Natural killer cell (primary cell): ENCODE data around the gene MBD3. TPM values are rescaled to one million over a fixed set of nuclear protein-coding genes. Genes with fewer than 3 reads are reported as not detected.

Experiments used
- ATAC-seq, 3 donors: fragments of 150-1000 bp in 2 of 3; fragments of 200-7000 bp in 1 of 3; cut with Tn5 transposase; 1 replicate in 1 of 3; 2 replicates in 2 of 3; pipeline ENCODE4 v1.10.0; 2021; ENCODE audit warnings: mild to moderate bottlenecking in 2 of 3, moderate library complexity in 2 of 3
- DNase-seq, 2 donors: peaks; one replicate each; pipeline versions ENCODE4 v3.0.0 to v3.0.0-alpha.2; 2013 to 2021; ENCODE audit warnings: mixed read lengths in 1 of 2
- H3K27ac ChIP-seq: one replicate; pipeline ENCODE4 v1.5.1; 2013; ENCODE audit warnings: mild to moderate bottlenecking, low read length
- H3K27me3 ChIP-seq: one replicate; pipeline ENCODE4 v1.6.1; 2013; ENCODE audit warnings: low read length; ENCODE audit not compliant: control insufficient read depth, insufficient read depth
- H3K36me3 ChIP-seq: one replicate; pipeline ENCODE4 v1.6.1; 2013; ENCODE audit warnings: low read length; ENCODE audit not compliant: control insufficient read depth, insufficient read depth
- H3K4me1 ChIP-seq: one replicate; pipeline ENCODE4 v1.6.1; 2013; ENCODE audit warnings: low read length; ENCODE audit not compliant: control insufficient read depth, insufficient read depth
- H3K4me3 ChIP-seq: one replicate; pipeline ENCODE4 v1.5.1; 2013; ENCODE audit warnings: low read length
- H3K9me3 ChIP-seq: one replicate; pipeline ENCODE4 v1.6.1; 2013; ENCODE audit warnings: low read length; ENCODE audit not compliant: control insufficient read depth, insufficient read depth
- H3K27ac Mint-ChIP-seq, 2 donors: one replicate each; pipeline ENCODE4 v1.8.0; 2022; ENCODE audit warnings: mild to moderate bottlenecking in 2 of 2, mixed read lengths in 2 of 2, moderate library complexity in 1 of 2
- H3K27me3 Mint-ChIP-seq, 2 donors: one replicate each; pipeline ENCODE4 v1.8.0; 2022; ENCODE audit warnings: low read depth in 2 of 2, mixed read lengths in 2 of 2
- H3K36me3 Mint-ChIP-seq: one replicate; pipeline ENCODE4 v1.8.0; 2022; ENCODE audit warnings: mixed read lengths
- H3K4me1 Mint-ChIP-seq, 2 donors: one replicate each; pipeline ENCODE4 v1.8.0; 2022; ENCODE audit warnings: mixed read lengths in 2 of 2
- H3K4me3 Mint-ChIP-seq: one replicate; pipeline ENCODE4 v1.8.0; 2022; ENCODE audit warnings: mild to moderate bottlenecking, moderate library complexity, mixed read lengths
- H3K9me3 Mint-ChIP-seq, 2 donors: one replicate each; pipeline ENCODE4 v1.8.0; 2022; ENCODE audit warnings: mixed read lengths in 2 of 2
- WGBS: methylation state at CpG from one replicate; pipeline ENCODE4 v1.1.7; 2013; ENCODE audit warnings: missing lambda C conversion rate; ENCODE audit not compliant: insufficient coverage; 5-methylcytosine and 5-hydroxymethylcytosine counted together
- intact Hi-C: fragments of 100-400 bp; cut with micrococcal nuclease; formaldehyde crosslinking; loops from one replicate; pipeline ENCODE4 v1.14.2; 2022
- total RNA-seq, 4 donors: library from RNA; stranded (reverse); fragments of 120-200 nt in 1 of 4; gene quantifications; one replicate each; pipeline versions ENCODE4 v1.2.3 to v1.2.4, GENCODE V29; 2013 to 2022
- TF ChIP-seq, protein P1 (sequence below): fragments of 200-600 bp; IDR thresholded peaks from one replicate; pipeline ENCODE4 v1.8.0; 2022; ENCODE audit warnings: antibody characterized with exemption

The MBD3 gene
- total RNA-seq, 3 donors from 2014 or later (not counting 1 experiment from before 2014, with no cell fraction given), result 55.9 to 66.7 (median 59.0) TPM

DNA sequence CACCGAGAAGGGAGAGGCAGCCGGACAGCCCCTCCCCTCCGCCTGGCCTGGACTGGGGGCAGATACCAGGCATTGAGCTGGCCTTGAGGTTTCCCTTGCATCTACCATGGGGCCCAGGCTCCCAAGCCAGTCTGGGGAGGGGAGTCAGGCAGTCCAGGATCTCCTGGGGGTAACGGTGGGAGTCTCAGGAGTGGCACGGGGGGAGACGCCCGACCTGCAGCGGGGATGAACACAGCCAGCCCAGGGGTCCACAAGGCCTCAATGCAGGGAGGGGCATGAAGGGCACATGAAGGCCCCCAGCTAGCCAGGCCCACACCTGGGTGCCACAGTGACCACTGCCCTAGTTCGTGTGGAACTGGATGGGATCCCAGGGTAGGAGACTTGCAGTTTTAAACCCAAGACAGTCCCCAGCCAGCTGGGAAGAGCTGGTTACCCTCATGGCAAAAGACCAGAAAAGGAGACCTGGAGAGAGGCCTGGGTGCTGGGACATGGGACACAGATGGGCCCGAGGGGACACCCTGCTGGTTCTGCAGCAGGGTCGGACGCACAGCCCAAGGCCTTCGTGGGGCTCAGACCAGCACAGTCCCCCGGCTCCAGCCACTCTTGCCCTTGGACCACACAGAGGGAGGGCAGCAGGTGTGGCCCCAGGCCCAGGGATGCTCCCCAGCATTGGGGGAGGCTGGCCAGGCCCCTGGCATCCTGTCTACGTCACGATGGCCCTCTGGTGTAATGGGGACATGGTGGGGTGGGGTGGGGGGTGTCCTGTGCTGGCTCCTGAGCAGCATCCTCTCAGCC lies 17.2 kb upstream of the MBD3 start:
- Histone ChIP-seq H3K9me3 (no peaks in the 10 kb centered on the region), H3K27ac (peak overlapping the region; percentile 75), H3K27me3 (no peaks in the 10 kb centered on the region), H3K4me1 (peaks cover 42% of the 10 kb centered on the region), H3K36me3 (peaks cover 38% of the 10 kb centered on the region), H3K4me3 (no peak overlapping the region)
- no peak for ATAC-seq
- Mint-ChIP-seq H3K36me3 (no peaks in the 10 kb centered on the region), H3K27ac (peak overlapping the region; percentile 74 to 84), H3K9me3 (no peaks in the 10 kb centered on the region), H3K4me3 (peak overlapping the region; percentile 84), H3K4me1 (peaks cover 26 to 27% of the 10 kb centered on the region in 2 donors), H3K27me3 (no peaks in the 10 kb centered on the region)
- TF ChIP-seq, protein P1, sequence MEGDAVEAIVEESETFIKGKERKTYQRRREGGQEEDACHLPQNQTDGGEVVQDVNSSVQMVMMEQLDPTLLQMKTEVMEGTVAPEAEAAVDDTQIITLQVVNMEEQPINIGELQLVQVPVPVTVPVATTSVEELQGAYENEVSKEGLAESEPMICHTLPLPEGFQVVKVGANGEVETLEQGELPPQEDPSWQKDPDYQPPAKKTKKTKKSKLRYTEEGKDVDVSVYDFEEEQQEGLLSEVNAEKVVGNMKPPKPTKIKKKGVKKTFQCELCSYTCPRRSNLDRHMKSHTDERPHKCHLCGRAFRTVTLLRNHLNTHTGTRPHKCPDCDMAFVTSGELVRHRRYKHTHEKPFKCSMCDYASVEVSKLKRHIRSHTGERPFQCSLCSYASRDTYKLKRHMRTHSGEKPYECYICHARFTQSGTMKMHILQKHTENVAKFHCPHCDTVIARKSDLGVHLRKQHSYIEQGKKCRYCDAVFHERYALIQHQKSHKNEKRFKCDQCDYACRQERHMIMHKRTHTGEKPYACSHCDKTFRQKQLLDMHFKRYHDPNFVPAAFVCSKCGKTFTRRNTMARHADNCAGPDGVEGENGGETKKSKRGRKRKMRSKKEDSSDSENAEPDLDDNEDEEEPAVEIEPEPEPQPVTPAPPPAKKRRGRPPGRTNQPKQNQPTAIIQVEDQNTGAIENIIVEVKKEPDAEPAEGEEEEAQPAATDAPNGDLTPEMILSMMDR, result no peak
- WGBS, result 91% methylated on average over 16 of the region's 16 CpGs
- intact Hi-C loops, result loop anchor here (5.0 to 10.0 kb wide), 2 partner anchors 62 to 205 kb away; partner anchors contain the start of genes DAZAP1 and GAMT
- DNase-seq, result no peak

DNA sequence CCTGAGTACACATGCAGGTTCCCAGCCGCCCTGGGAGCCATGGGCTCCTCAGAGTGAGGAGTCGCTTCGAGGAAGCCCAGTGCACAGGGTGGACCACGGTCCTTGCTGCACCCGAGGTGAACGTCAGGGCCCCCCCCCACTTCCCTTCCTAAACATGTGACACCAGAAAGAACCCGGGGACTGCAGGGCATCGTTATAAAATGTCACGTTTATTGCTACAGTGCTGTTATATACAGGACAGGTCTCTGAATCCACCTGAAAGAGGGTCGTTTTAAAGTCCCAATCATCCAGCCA lies 16.4 kb upstream of the MBD3 start:
- peak overlapping the region; percentile 74 to 84 for H3K27ac Mint-ChIP-seq
- no peaks in the 10 kb centered on the region for H3K9me3 Mint-ChIP-seq
- peaks cover 30 to 32% of the 10 kb centered on the region in 2 donors for H3K4me1 Mint-ChIP-seq

DNA sequence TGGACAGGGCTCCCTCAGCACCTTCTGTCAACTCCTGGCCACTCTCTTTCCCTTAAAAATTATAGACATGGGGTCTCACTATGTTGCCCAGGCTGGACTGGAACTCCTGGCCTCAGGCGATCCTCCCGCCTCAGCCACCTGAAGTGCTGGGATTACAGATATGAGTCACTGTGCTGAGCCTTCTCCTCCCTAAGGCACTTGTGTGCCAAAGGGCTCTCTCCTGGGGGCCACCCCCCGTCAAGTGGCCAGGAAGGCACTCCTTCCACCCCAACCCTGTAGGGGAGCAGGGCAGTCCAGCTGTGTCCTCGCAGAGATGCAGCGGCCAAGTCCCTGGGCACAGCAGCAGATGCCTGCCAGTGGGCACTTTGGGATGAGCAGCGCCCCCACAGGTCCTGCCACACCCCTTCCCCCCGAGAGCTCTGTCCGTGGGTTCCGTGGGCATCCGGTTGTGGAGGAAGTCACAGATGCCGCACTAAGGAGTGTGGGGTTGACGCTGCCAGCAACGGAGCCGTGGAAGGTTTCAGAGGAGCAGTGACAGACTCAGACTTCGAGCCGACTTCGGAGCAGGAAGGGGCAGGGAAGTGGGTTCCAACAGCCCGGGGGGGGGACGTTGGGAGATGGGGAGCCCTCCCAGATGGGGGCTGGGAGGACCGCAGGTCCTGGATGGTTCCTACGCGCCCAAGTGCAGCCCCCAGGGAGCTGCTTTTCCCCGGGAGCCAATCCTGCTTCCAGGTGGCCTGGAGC lies 15.9 kb upstream of the MBD3 start:
- intact Hi-C loops, result loop anchor here (5.0 to 10.0 kb wide), 2 partner anchors 64 to 204 kb away; partner anchors contain the start of genes DAZAP1 and GAMT
- WGBS, result 14% methylated on average over 23 of the region's 23 CpGs

More for the DNA sequence above, 16.4 kb upstream of the MBD3 start:
- no peaks in the 10 kb centered on the region for H3K9me3 ChIP-seq
- peaks cover 30% of the 10 kb centered on the region for H3K36me3 ChIP-seq
- H3K27ac ChIP-seq, result peak overlapping the region; percentile 75
- Mint-ChIP-seq H3K4me3 (peak overlapping the region; percentile 84), H3K36me3 (no peaks in the 10 kb centered on the region), H3K27me3 (no peaks in the 10 kb centered on the region)
- peaks cover 50% of the 10 kb centered on the region for H3K4me1 ChIP-seq
- ATAC-seq, result no peak
- DNase-seq, result peak in 1 of 2 donors; percentile 63
- 4% methylated on average over 10 of the region's 10 CpGs for WGBS
- intact Hi-C loops, result loop anchor here (5.0 to 10.0 kb wide), 2 partner anchors 63 to 204 kb away; partner anchors contain the start of genes DAZAP1 and GAMT
- peak overlapping the region; percentile 42 for H3K4me3 ChIP-seq
- no peaks in the 10 kb centered on the region for H3K27me3 ChIP-seq
- TF ChIP-seq, protein P1, result no peak

More for the DNA sequence above, 15.9 kb upstream of the MBD3 start:
- peaks cover 26% of the 10 kb centered on the region for H3K36me3 ChIP-seq
- peak overlapping the region; percentile 74 to 84 for H3K27ac Mint-ChIP-seq
- TF ChIP-seq, protein P1, result no peak
- DNase-seq, result peak in 1 of 2 donors; percentile 67
- H3K9me3 ChIP-seq, result no peaks in the 10 kb centered on the region
- peak overlapping the region; percentile 75 for H3K27ac ChIP-seq
- no peaks in the 10 kb centered on the region for H3K9me3 Mint-ChIP-seq
- peaks cover 30 to 32% of the 10 kb centered on the region in 2 donors for H3K4me1 Mint-ChIP-seq
- H3K27me3 Mint-ChIP-seq, result no peaks in the 10 kb centered on the region
- peaks cover 55% of the 10 kb centered on the region for H3K4me1 ChIP-seq
- H3K4me3 Mint-ChIP-seq, result peak overlapping the region; percentile 84
- no peaks in the 10 kb centered on the region for H3K36me3 Mint-ChIP-seq
- ATAC-seq, result no peak
- H3K4me3 ChIP-seq, result peak overlapping the region; percentile 42
- no peaks in the 10 kb centered on the region for H3K27me3 ChIP-seq
